CD4-positive, alpha-beta T cell treated with Interleukin-12 subunit alpha and Interleukin-12 subunit beta, for 1 hour (primary cell): ENCODE measurements around the gene GOLT1B.

Source experiments
- DNase-seq: peaks from one replicate; pipeline ENCODE4 v3.0.0-alpha.2; 2020

GOLT1B gene

DNA sequence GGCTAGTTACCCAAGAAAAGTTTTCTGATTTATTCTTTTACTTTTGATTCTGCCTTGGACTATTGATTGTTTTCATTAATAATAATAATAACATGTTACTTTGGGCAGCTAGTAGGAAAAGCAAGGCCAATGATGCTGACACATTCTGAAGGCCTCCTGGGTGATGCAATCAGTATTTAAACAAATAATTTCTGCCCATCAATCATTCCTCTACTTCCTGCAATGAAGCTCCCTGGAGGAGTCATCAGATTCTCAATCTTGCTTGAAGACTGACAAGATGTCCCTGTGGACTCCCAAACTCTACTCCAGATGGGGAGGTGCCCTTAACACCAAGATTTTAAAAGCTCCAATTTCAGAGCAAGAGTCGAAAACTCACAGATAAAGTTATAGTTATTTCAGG, 24.5 kb downstream of the GOLT1B start, which contains the start of gene SPX:
SPX (plus strand) TSS at position 244 of the 400 bp plus-strand sequence. CDS start 177 bp downstream, outside the sequence.
- no peak for DNase-seq

DNA sequence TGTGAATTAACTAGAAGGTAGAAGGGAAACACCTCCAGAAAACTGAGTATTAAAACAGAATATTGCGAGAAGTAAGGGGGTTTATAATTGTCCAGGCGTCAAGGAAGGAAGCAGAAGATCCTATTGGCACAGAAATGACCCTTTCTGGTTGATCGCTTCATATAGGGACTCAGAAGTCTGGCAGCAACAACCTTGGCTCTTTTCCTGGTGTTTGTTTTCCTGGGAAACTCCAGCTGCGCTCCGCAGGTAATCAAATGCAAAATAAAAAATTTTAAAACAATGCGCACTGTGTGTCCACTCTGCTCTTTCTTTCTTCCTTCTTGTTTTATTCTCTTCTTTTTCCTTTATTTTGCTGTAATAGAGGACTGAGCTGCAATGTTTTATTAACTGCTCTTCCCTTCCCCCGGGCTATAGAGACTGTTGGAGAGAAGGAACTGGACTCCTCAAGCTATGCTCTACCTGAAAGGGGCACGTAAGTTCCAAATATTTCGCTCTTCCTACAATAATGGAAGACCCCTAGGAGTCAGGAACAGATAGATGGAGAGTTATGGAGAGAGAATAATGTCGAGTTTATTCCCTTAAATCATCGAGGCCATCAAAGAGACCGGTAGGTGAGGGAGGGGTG, 25.2 kb downstream of the GOLT1B start:
- DNase-seq: no peak

DNA sequence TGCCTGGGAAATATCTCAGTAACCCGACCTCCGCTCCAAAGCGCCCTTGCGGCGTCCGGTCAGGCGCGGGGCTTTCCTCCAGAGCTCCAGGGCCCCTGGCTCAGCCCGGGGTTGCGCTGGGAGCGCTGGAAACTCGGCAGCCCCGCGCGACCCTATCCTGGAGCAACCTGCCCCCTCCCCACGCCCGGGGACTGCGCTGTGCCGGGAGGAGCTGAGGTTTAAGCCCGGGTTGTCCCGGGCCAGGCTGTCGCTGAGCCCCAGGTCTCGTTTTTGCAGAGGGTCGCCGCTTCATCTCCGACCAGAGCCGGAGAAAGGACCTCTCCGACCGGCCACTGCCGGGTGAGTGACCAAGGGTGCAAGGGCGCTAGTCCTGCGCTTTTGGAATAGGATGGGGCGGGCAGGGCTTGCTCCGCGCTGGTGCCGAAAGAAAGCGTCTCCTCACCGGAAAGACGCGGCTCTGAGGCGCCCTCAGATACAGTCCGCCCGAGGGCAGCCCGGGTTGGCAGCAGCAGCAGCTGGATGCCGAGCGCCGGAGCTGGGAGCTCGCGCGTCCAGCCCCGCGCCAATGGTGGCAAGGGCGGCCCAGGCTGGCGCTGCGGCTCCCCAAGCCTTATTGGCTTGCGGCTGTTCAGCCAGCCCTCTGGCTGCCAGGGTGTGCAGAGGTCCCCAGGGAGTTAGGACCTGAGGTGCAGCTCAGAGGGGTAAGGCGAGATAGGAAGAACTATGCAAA, 26.0 kb downstream of the GOLT1B start:
- peak; percentile 57 for DNase-seq

DNA sequence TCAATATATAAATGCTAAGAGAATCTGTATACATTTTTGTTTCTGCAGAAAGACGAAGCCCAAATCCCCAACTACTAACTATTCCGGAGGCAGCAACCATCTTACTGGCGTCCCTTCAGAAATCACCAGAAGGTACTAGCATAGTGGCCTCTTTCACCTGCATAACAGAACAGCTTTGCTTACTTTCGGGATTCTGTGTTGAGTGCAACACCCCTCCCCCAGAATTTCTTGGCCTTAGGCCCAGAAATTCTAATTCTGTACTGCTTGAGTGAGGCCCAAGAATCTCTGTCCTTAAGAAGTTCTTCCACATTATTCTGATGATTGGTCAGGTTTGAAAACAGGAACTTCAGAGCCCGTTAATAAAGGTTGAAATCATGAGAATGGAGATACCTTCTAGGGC, 27.4 kb downstream of the GOLT1B start:
- no peak for DNase-seq

DNA sequence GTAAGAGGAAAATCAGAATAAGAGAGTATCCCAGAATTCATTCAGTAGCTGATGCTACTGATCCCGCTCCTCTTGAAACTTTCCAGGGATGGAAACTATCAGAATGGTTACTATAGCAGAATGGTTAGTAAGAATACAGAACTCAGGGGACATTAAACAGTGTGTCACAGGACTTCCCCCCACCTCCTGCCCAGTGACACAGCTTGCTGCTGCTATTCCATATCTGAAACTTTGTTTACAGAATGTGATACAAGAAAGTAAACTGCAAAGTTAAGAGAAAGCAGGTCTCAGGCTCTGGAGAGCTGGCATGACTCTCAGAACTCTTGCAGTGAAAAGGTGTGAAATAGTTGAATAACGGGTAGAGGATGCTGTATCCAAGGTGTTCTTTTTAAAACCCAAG, 27.9 kb downstream of the GOLT1B start:
- DNase-seq: no peak

DNA sequence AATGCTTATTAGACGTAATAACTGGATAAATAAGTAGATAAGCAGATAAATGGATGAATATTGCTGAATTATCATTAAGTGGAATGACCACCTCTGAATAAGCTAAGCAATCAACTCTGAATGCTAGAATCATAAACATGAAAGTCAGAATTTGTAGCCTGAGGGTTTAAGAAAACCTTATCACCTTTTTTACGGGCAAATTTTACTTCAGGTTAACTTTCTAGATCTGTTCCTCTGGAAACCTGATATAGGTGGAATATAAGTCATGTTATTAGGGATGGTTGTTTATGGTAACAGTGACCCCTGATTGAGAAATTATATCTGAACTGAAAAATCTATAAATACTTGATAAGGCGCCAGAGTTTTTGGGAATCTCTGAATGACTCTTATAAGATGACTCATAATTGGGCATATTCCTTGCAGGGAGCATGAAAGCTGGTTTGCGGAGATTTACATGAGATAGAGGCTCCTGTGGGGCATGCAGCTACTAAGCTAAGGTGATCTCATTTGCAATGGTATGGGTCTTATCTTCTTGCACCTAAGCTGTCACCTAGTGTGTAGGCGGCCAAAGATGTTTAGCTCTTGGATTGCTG, 36.6 kb downstream of the GOLT1B start:
- DNase-seq: no peak

DNA sequence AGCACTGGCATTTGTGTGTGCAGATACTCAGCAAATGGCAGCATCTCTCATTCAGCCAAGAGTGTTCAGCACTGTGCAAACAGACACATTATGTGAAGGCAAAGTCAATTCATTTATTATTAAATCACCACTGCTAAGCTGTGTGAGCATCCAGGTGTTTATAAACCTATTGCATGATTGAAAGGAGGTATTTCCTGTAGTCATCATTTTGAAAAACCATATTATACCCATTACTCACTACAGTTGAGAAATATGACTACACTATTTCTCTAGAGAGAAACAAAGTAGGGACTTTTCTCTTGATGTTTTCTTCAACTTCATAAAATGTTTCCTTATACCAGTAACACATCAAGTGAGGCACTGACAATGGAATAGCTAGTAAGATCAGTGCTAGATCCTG, 38.2 kb downstream of the GOLT1B start:
- DNase-seq: no peak

DNA sequence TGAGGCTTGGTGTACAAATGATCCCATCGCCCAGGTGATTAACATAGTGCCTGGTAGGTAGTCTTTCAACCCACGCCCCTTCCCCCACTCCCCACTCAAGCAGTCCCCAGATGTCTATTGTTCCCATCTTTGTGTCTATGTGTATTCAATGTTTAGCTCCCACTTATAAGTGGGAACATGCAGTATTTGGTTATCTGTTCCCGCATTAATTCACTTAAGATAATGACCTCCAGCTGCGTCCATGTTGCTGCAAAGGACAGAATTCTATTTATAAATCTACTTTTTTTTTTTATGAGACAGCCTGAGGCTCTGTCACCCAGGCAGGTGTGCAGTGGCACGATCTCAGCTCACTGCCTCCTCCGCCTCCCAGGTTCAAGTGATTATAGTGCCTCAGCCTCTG, 40.2 kb downstream of the GOLT1B start:
- no peak for DNase-seq

DNA sequence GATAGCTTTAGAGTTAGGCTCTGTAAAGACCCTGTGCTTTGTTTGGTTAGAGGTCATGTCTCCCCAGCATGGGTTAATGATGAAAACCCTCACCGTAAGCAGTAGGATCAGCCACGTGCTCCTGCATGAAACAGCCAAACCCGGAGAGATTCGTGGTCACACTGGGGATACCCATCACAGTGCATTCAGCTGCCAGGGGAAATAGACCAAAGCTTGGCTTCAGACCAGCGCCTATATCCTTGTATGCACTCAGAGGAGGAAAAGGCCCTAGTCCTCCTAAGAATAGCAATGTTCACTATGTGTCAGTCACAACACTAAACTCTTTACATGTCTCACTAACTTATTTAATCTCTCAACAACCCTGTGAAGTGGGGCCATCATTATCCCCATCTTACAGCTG, 40.8 kb downstream of the GOLT1B start:
- no peak for DNase-seq

DNA sequence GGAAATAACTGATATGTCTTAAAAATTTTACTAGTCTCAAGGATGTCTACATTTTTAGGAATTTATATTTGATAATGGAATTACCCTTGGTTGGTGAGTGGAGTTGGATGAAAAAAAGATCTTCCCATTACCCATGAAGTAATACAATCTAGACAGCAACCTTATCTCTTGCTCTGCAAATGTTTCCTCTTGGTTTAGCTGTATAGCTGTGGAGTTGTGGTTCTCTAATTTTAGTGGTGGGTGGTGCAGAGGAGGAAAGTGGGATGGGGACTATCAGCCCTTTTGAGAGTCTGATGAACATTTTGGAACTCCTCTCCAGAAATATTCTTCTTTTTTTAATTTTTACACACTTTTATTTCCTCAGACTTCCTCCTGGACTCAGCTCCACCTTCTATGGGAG, 41.6 kb downstream of the GOLT1B start:
- DNase-seq: no peak

DNA sequence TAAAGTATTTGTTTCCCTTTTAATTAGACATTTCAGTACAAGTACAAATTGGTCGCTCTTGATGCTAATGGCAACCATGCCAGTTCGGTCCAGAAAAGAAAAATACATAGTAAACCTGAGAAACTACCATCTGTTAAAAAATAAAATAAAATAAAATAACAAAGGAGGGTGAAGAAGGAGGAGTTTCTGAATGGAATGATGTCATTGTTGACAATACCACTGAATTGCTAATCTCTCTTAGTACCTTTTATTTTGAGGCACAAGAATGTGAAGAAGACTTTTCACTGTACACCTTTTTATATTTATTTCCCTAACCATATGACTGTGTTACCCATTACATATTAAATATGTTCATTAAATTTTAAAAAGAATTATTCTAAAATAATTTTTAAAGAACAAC, 44.0 kb downstream of the GOLT1B start:
- no peak for DNase-seq

DNA sequence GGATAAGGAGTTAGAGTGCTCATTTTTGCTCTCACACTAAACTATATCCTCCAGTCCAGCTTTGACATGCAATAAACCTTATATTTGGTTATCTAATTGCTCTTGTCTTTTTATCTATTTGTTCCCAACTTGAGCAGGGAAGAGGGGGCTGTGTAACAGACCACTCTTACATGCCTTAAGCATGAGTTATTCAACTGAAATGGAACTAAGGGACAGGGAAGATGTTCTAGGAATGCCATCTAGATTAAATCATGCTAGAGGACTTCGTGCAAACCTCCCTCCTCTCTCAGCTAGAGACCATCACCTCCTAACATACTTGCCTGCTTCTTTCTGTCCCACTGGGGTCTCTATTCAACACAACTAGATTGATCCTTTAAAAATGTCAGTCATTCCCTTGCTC, 45.1 kb downstream of the GOLT1B start:
- DNase-seq: no peak

DNA sequence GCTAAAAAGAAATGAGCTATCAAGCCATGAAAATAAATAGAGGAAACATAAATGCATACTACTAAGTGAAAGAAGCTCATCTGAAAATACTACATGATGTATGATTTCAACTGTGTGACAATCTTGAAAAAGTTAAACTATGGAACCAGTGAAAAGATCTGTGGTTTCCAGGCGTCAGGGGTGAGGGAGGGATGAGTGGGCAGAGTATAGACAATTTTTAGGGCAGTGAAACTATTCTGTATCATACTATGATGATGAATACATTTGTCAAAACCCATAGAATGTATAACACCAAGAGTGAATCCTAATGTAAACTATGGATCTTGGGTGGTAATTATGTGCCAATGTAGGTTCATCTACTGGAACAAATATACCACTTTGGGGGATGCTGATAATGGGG, 45.8 kb downstream of the GOLT1B start:
- DNase-seq: no peak

DNA sequence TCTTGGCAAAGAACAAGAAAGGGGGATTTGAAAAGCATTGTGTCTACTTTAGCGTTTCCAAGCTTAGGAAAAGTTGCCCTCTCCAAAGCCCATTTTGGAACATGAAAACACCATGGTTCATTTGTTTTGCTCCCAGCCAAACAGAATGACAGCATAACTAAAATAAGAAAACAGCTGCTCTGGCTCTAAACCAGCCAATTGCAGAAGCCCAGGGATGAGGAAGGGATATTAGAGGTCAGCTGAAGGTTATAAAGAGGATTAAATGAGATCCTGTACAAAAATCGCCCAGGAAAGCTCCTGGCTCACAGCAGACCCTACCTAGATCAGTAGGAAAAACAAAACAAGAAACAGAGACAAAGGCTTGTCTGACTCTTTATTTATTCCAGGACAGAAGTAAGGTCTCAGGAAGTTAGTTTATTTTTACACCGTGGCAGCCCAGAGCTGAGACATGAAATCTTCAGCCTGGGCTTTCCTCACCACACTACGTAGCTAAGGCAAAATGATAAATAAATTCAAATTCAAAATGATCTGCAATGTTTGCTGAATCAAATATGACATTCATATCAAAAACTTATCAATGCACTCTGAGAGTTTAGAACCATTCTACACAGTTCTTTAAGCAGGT, 50.4 kb downstream of the GOLT1B start:
- no peak for DNase-seq

DNA sequence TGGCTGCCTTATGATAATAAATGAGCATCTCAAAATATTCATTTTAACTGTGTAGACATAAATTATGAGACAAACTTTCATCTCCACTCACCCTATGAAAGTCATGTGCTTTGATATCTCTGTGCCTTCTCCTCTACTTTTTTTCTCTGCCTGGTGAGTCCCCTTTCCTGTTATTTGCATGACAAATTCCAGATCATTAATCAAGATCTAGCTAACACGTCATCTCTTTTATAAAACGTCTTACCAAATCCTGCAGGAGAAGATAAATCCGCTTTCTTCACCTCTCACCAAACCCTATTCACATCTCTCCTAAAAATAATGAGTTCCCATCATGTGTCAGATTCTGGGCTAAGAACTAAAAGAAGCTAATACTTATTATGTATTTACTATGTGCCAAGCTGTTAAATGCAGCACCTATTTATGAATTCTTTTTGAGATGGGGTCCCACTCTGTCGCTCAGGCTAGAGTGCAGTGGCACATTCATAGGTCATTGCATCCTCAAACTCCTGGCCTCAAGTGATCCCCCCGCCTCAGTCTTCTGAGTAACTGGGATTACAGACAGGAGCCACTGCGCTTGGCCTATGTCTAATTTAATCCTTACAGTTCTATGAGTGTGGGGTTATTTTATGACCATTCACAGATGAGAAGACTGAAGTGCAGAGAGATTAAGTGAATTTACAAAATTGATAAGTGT, 51.2 kb downstream of the GOLT1B start:
- DNase-seq: no peak

DNA sequence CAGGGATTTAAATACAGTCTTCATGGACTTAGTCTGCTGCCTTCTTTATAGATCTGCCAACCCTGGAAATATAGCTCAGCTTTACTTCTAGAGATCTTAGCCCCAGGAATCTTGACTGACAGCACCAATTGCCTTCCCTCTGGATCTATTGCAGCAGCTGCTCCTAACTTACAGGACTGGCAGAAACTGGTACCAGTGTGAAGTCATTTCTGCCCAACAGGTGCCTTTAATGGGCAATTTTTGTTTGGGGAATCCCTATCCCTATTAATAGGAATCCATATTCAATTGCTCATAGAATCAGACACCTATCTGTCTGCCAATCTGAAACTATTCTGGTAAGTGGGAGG, 51.7 kb downstream of the GOLT1B start:
- DNase-seq: no peak

DNA sequence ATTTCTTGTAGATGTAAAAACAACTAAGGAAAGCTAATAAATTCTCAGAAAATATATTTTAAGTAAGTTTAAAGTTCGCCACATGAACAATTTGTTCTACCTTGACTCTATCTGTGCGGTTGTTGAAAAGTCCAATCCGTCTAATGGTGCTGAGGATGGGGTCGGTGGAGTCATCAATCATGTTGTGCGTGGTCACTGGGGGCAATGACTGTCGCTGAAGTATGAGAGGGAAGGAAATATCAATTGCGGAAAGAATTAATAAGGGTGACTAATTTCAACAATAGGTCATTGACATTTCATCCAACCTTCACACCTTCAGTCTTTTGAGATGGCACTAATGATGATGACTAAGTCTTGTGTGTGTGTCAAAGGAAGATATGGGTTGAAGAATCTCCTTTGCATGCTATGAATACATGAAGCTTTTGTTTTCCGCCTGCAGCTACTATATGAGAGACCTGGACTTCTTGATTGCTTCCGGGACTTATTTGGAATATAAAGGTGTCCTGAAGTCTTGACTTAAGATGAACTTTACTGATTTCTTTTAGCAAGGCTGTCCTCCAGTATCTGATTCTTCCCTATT, 56.6 kb downstream of the GOLT1B start:
- DNase-seq: no peak

DNA sequence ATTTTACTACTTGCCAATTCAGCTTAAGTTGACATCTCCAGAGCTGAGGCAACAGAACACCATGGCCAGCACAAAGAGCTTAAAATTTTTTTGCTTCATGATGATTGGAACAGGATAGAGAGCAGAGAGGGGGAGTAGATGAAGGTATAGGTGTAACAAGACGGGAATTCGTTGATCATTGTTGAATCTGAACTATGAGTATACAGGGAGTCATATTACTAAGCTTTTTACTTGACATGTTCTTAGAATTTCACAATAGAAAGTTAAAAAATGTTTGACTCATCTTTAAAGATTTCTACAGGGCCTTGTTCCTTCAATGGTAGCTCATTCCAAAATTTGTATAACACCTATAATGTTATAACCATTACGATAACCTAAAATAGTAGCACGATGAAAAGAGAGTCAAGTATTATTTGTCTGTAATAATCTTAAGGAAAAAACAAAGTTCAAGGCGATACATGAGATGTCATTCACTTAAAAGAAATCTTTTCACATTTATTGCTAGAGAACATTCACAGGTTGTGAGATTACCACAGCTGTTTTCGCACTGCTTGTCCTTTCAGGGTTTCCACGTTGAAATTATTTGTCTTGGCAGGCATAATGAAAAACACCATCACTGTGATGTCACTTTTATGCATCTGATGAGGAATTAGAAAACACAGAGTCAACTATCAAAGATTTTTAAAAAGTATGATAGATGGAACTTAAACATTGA, 58.4 kb downstream of the GOLT1B start:
- no peak for DNase-seq

DNA sequence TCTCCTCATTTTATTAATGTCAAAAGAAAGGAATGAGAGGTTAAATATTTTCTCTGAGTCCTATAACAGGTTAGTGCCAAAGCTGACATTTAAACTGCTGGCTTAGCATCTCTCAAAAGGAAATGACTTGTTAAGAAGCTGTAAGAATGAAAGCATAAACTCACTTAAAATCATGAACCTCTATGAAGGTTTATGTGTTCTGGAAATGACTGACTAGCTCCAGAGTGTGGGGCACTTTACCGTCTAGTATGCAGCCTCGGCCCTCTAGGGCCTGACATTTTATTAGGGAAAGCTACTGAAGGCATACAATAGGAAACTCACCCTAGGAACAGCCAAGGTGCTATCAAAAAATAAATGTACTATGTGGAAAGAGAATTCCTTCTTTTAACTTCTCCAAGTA, 59.6 kb downstream of the GOLT1B start:
- no peak for DNase-seq

DNA sequence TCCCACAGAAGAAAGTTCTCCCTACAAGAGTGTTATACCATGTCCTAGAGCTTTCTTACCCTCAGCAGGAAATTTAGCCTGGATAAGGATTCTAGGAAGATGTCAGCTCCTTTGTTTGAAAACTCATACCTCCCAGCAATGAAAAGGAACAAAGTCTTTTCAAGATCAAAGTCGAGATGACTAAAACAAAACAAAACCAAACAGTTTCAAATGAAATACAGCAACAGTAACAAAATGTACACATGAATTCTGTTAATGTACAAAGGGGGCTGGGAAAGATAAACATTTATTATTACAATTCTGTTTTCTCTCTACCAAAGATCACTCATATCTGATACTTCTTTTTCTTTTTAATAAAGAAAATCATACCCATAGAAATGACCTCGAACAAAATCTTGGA, 61.3 kb downstream of the GOLT1B start:
- DNase-seq: no peak

DNA sequence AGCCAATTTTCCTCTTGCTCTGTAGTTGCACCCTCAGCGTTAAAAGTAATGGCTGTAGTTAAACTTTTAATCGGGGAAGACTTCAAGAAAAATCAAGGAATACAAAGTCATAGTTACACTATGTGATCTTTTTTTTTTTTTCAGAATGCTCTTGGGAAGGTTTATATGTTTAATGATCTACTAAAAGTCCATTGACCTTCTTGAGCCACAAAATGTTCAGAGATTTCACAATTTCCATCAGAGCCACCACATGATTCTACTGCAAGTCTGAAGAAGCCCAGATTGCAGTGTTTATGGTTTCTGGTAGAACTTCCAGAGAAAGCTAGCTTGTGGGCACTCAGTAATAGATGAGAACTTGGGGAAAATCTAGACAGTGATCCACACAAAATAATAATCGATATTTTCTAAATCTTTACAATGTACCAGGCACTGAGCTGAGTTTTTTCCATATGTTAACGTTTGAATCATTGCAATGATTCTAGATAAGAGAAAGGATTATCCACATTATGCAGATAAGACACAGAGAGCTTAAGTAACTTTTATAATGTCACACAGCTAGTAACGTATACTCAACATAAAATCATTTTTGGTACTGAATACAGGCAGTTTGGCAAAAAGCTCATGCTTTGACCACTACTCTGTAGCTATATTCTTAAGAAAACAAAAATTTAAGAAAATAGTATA, 64.8 kb downstream of the GOLT1B start:
- no peak for DNase-seq

DNA sequence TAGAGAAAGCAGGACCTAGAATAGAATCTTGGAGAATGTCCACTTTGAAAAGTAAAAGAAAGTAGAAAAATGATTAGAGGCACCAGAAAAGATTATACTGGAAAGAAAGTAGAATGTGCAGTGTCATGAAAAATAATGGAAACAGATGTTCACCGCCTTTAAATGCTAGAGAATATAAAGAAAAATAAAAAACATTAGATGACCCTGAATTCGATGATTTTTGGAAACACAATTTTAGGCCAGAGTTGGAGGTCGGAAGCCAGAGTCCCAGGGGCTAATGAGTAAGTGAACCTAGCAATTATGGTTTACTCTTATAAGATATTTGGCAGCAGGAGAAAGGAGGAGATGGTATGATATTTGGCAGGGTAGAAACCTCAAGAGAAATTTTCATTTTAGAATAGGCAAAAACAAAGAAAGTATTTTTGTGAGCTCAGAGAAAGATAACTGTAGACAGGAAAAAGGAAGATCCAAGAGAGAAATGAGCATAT, 65.4 kb downstream of the GOLT1B start:
- DNase-seq: no peak
